B cell (primary cell): ENCODE data around the gene IRAK4. TPM values are rescaled to one million over a fixed set of nuclear protein-coding genes. Genes with fewer than 3 reads are reported as not detected.

Experiments used
- ATAC-seq: fragments of 200-7000 bp; cut with Tn5 transposase; one replicate; pipeline ENCODE4 v1.10.0; 2021; ENCODE audit warnings: low read depth, mild to moderate bottlenecking, moderate number of reproducible peaks, moderate library complexity
- CTCF ChIA-PET: fragments of 350-600 bp; sonication (Branson Sonifier 250); formaldehyde crosslinking; loops from one replicate; lab custom pipeline; 2021; ENCODE audit warnings: antibody characterized with exemption, inconsistent platforms; lab: Charles Lee
- POLR2A ChIA-PET: fragments of 350-600 bp; sonication (Branson Sonifier 250); formaldehyde crosslinking; loops from one replicate; lab custom pipeline; 2021; ENCODE audit warnings: antibody characterized with exemption; lab: Charles Lee
- DNase-seq: peaks from one replicate; pipeline ENCODE4 v3.0.0; 2013
- H2AFZ ChIP-seq: 2 replicates; pipeline ENCODE4 v1.6.1; 2012; ENCODE audit warnings: mild to moderate bottlenecking, low read depth, low read length; ENCODE audit not compliant: insufficient read depth, poor library complexity, severe bottlenecking
- H3K27ac ChIP-seq, 2 donors: 1 replicate in 1 of 2; 2 replicates in 1 of 2; pipeline ENCODE4 v1.5.1; 2012 to 2013; ENCODE audit warnings: low read length in 2 of 2, mild to moderate bottlenecking in 2 of 2, moderate library complexity in 1 of 2
- H3K27me3 ChIP-seq, 4 experiments: fragments of 200-600 bp in 1 of 4; sonication (generic) in 1 of 4; replicated peaks in 1 of 4; 1 replicate in 2 of 4; 2 replicates in 2 of 4; pipeline versions ENCODE4 v1.6.1 to v1.7.0; 2013 to 2016; ENCODE audit warnings: low read length in 3 of 4, mild to moderate bottlenecking in 2 of 4, mixed read lengths in 1 of 4, moderate library complexity in 1 of 4; ENCODE audit not compliant: insufficient read depth in 4 of 4, control insufficient read depth in 3 of 4; ENCODE audit errors: control extremely low read depth in 1 of 4
- H3K36me3 ChIP-seq, 2 experiments: replicated peaks in 1 of 2; 1 replicate in 1 of 2; 2 replicates in 1 of 2; pipeline versions ENCODE4 v1.6.1 to v1.7.1; 2013; ENCODE audit warnings: low read length in 1 of 2; ENCODE audit not compliant: insufficient read depth in 2 of 2, control insufficient read depth in 1 of 2; ENCODE audit errors: control extremely low read depth in 1 of 2, extremely low read depth in 1 of 2
- H3K4me1 ChIP-seq, 2 donors: fragments of 200-600 bp in 1 of 2; sonication (generic) in 1 of 2; 1 replicate in 1 of 2; 2 replicates in 1 of 2; pipeline versions ENCODE4 v1.5.1 to v1.6.1; 2013 to 2017; ENCODE audit warnings: low read length in 2 of 2; ENCODE audit not compliant: control insufficient read depth in 2 of 2, insufficient read depth in 2 of 2
- H3K4me2 ChIP-seq: replicated peaks from 2 replicates; pipeline ENCODE3; 2012; ENCODE audit warnings: mild to moderate bottlenecking, low read depth, low read length; ENCODE audit not compliant: poor library complexity, severe bottlenecking
- H3K4me3 ChIP-seq, 5 experiments: fragments of 200-600 bp in 1 of 5; sonication (generic) in 1 of 5; 1 replicate in 3 of 5; 2 replicates in 2 of 5; pipeline versions ENCODE4 v1.5.1 to v1.7.0; 2011 to 2016; ENCODE audit warnings: low read length in 4 of 5, mild to moderate bottlenecking in 4 of 5, low read depth in 2 of 5, control low read depth in 1 of 5, moderate library complexity in 1 of 5; ENCODE audit not compliant: insufficient read depth in 1 of 5; ENCODE audit errors: control extremely low read depth in 1 of 5, extremely low read depth in 1 of 5
- H3K79me2 ChIP-seq: fragments of 200-600 bp; sonication (generic); one replicate; pipeline ENCODE4 v1.6.0; 2016; ENCODE audit warnings: low read length; ENCODE audit not compliant: control insufficient read depth, insufficient read depth
- H3K9ac ChIP-seq: fragments of 200-600 bp; sonication (generic); 2 replicates; pipeline ENCODE4 v1.6.1; 2017; ENCODE audit warnings: mild to moderate bottlenecking, low read length, moderate library complexity
- H3K9me3 ChIP-seq, 3 donors: one replicate each; pipeline versions ENCODE4 v1.6.1 to v1.7.1; 2013; ENCODE audit warnings: low read length in 2 of 3; ENCODE audit not compliant: control insufficient read depth in 2 of 3, insufficient read depth in 1 of 3; ENCODE audit errors: control extremely low read depth in 1 of 3
- H4K20me1 ChIP-seq: 2 replicates; pipeline ENCODE4 v1.6.0; 2012; ENCODE audit warnings: mild to moderate bottlenecking, low read length; ENCODE audit not compliant: insufficient read depth, control insufficient read depth, poor library complexity, severe bottlenecking
- H3K27ac Mint-ChIP-seq: one replicate; pipeline ENCODE4 v1.8.0; 2021; ENCODE audit warnings: mixed read lengths
- H3K27me3 Mint-ChIP-seq: one replicate; pipeline ENCODE4 v1.8.0; 2021; ENCODE audit warnings: mixed read lengths
- H3K4me1 Mint-ChIP-seq: one replicate; pipeline ENCODE4 v1.8.0; 2021; ENCODE audit warnings: mixed read lengths
- H3K4me3 Mint-ChIP-seq: one replicate; pipeline ENCODE4 v1.8.0; 2021; ENCODE audit warnings: mixed read lengths
- H3K9me3 Mint-ChIP-seq: one replicate; pipeline ENCODE4 v1.8.0; 2022; ENCODE audit warnings: mixed read lengths; ENCODE audit not compliant: insufficient read depth
- CTCF ChIP-seq: fragments of 200-600 bp; IDR thresholded peaks from one replicate; pipeline ENCODE4 v1.8.0; 2022; ENCODE audit warnings: antibody characterized with exemption, mild to moderate bottlenecking
- EZH2 ChIP-seq: IDR thresholded peaks from 2 replicates; pipeline ENCODE4 v1.6.1; 2012; ENCODE audit warnings: borderline replicate concordance, low read depth, mild to moderate bottlenecking, moderate library complexity, low read length; ENCODE audit not compliant: insufficient read depth, poor library complexity, severe bottlenecking
- WGBS: methylation state at CpG from one replicate; pipeline ENCODE4 v1.1.5; 2013; ENCODE audit warnings: missing lambda C conversion rate; ENCODE audit not compliant: insufficient coverage; 5-methylcytosine and 5-hydroxymethylcytosine counted together
- intact Hi-C: fragments of 100-400 bp; cut with micrococcal nuclease; formaldehyde crosslinking; loops from one replicate; pipeline ENCODE4 v1.10.0; 2022
- polyA plus RNA-seq: library from polyadenylated mRNA; depleted of rRNA; stranded (reverse); fragments of >200 nt; gene quantifications from 2 replicates; pipeline ENCODE4 v1.2.3, GENCODE V29; 2012
- total RNA-seq, 2 donors: library from RNA; stranded (reverse); fragments of 120-200 nt in 1 of 2; gene quantifications; 1 replicate in 1 of 2; 2 replicates in 1 of 2; pipeline versions ENCODE4 v1.2.3 to v1.2.4, GENCODE V29; 2013 to 2022

Gene IRAK4
- total and polyA plus RNA-seq, 2 donors (not counting 1 experiment from before 2014, with no cell fraction given), result 36.4 to 47.0 TPM

DNA sequence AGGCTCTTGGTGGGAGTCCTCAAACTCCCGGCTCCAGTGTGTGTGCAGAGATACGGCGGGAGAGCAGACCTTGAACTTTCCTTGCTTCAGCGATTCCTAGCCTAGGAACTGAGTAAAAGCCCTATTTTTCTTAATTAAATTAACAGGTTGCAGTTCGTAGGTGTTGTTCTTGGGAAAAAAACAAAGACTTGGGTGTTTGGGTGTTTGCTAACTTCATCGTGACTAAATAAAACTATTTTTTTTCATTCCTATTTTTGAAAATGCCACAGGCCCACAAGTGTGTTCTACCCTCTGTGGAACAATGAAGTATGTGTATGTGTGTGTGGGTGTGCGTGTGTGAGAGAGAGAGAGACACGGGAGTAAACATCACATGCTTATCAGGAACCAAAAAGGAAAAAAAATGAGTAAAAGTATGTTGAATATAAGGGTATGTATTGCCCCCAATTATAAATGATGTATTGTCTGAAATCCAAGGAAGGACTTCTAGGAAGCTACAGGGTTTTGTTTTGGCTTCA lies 77.8 kb downstream of the IRAK4 start:
- peaks cover 19% of the 10 kb centered on the region for H3K4me1 Mint-ChIP-seq
- Histone ChIP-seq H3K4me2 (peak overlapping the region; percentile 88), H3K27me3 (no peaks in the 10 kb centered on the region), H3K4me3 (peak overlapping the region; percentile 41 to 80 (median 73)), H3K79me2 (peaks cover 24% of the 10 kb centered on the region), H3K4me1 (peaks cover 12% of the 10 kb centered on the region in 2 donors), H3K9ac (peak overlapping the region; percentile 85), H3K9me3 (no peaks in the 10 kb centered on the region), H3K36me3 (no peaks in the 10 kb centered on the region), H4K20me1 (no peaks in the 10 kb centered on the region), H3K27ac (peak overlapping the region; percentile 79 to 93), H2AFZ (peak overlapping the region; percentile 94)
- CTCF ChIA-PET, result interaction anchor here (1.3 to 1.9 kb wide), 3 partner anchors 28 to 46 kb away, joined by 5 to 14 read pairs (median 8); partner anchors contain the start of gene TWF1
- ATAC-seq, result peak; percentile 19
- no CpG with 5 or more reads among the region's 8 CpGs for WGBS
- POLR2A ChIA-PET, result interaction anchor here (0.5 to 2.2 kb wide), 2 partner anchors 28 to 30 kb away, joined by 3 to 17 read pairs; partner anchors contain the start of gene TWF1
- H3K4me3 Mint-ChIP-seq, result peak overlapping the region; percentile 90
- H3K27ac Mint-ChIP-seq, result peak overlapping the region; percentile 74
- DNase-seq, result no peak
- intact Hi-C loops, result loop anchor here (1.0 to 10.0 kb wide), 3 partner anchors 30 to 1692 kb away; partner anchors contain the start of genes GXYLT1, IRAK4, PUS7L and TWF1
- H3K9me3 Mint-ChIP-seq, result no peaks in the 10 kb centered on the region
- no peaks in the 10 kb centered on the region for H3K27me3 Mint-ChIP-seq
- no peak for TF ChIP-seq EZH2
- TF ChIP-seq CTCF, result no peak

Other genes with a start within 250 kb of the IRAK4 start
- not detected in 2 replicates for gene ADAMTS20, start 206.7 kb upstream of the IRAK4 start, total RNA-seq
- gene ADAMTS20, start 206.7 kb upstream of the IRAK4 start, polyA plus RNA-seq, result not detected in 2 replicates
- 23.5 and 24.2 TPM in 2 replicates for gene PUS7L, start 161 bp upstream of the IRAK4 start, total RNA-seq
- gene PUS7L, start 161 bp upstream of the IRAK4 start, polyA plus RNA-seq, result 2.6 and 3.4 TPM in 2 replicates
- gene TWF1, start 47.4 kb downstream of the IRAK4 start, total RNA-seq, result 30.0 and 34.3 TPM in 2 replicates
- 19.6 and 31.6 TPM in 2 replicates for gene TWF1, start 47.4 kb downstream of the IRAK4 start, polyA plus RNA-seq
- 10.4 and 10.7 TPM in 2 replicates for gene TMEM117, start 77.1 kb downstream of the IRAK4 start, total RNA-seq
- 2.0 and 3.2 TPM in 2 replicates for gene TMEM117, start 77.1 kb downstream of the IRAK4 start, polyA plus RNA-seq